WTC11 (cell line): ENCODE measurements around the gene ZNF185.

Source experiments
- ATF1 ChIP-seq: sonication (generic); formaldehyde crosslinking; IDR thresholded peaks from 2 replicates; pipeline ENCODE4 v1.8.1; 2023; ENCODE audit warnings: mild to moderate bottlenecking, moderate library complexity, missing genetic modification reagents
- CREB1 ChIP-seq: sonication (generic); formaldehyde crosslinking; IDR thresholded peaks from 2 replicates; pipeline ENCODE4 v1.8.0; 2023; ENCODE audit warnings: mild to moderate bottlenecking, missing genetic modification reagents
- ELF4 ChIP-seq: sonication (generic); formaldehyde crosslinking; IDR thresholded peaks from 2 replicates; pipeline ENCODE4 v1.8.1; 2022; ENCODE audit warnings: low read depth, mild to moderate bottlenecking, moderate library complexity, missing genetic modification reagents
- MAX ChIP-seq: sonication (generic); formaldehyde crosslinking; IDR thresholded peaks from 2 replicates; pipeline ENCODE4 v1.8.0; 2022; ENCODE audit warnings: mild to moderate bottlenecking, missing genetic modification reagents
- MXD4 ChIP-seq: fragments of 250-450 bp; sonication (Bioruptor Pico); IDR thresholded peaks from 2 replicates; pipeline ENCODE4 v1.8.0; 2021; ENCODE audit warnings: mild to moderate bottlenecking, moderate library complexity, borderline replicate concordance
- MYBL2 ChIP-seq: sonication (generic); formaldehyde crosslinking; IDR thresholded peaks from 2 replicates; pipeline ENCODE4 v1.8.1; 2023; ENCODE audit warnings: mild to moderate bottlenecking, moderate library complexity, missing genetic modification reagents
- PREB ChIP-seq: sonication (generic); formaldehyde crosslinking; IDR thresholded peaks from 2 replicates; pipeline ENCODE4 v1.8.1; 2022; ENCODE audit warnings: mild to moderate bottlenecking, missing genetic modification reagents, moderate library complexity, borderline replicate concordance
- SMAD3 ChIP-seq: sonication (generic); formaldehyde crosslinking; IDR thresholded peaks from 2 replicates; pipeline ENCODE4 v1.8.0; 2022; ENCODE audit warnings: missing genetic modification reagents, mild to moderate bottlenecking, borderline replicate concordance
- TEAD4 ChIP-seq: sonication (generic); formaldehyde crosslinking; IDR thresholded peaks from 2 replicates; pipeline ENCODE4 v1.8.0; 2022; ENCODE audit warnings: mild to moderate bottlenecking, missing genetic modification reagents
- ZNF423 ChIP-seq: fragments of 250-450 bp; sonication (Bioruptor Pico); IDR thresholded peaks from 2 replicates; pipeline ENCODE4 v2.1.2; 2022; ENCODE audit warnings: mild to moderate bottlenecking, moderate library complexity
- TF ChIP-seq, protein P1 (sequence below): fragments of 200-600 bp; IDR thresholded peaks from 2 replicates; pipeline ENCODE4 v1.8.0; 2022; ENCODE audit warnings: antibody characterized with exemption
- TF ChIP-seq, protein P2 (sequence below): sonication (generic); formaldehyde crosslinking; IDR thresholded peaks from 2 replicates; pipeline ENCODE4 v1.8.1; 2023; ENCODE audit warnings: mild to moderate bottlenecking, moderate library complexity, missing genetic modification reagents

DNA sequence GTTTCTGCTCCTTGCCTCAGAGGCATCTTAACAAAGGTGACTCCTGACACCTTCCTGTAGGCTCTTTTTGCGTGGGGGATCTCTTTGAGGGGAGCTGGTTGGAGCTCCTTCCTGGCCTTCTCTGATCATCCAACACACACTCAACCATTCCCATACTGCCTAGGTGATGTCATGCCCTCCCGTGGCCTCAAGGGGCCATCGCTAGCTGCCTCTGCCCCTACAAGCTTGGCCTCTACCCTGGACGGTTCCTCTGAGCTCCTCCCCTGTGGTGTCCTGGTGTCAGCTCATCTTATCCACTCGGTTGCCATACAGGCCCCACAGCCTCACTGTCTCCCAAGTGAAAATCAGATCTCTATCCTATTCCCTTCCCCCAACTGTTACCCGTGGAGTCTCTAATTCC, 13.7 kb upstream of the ZNF185 start:
- TF ChIP-seq, protein P1, sequence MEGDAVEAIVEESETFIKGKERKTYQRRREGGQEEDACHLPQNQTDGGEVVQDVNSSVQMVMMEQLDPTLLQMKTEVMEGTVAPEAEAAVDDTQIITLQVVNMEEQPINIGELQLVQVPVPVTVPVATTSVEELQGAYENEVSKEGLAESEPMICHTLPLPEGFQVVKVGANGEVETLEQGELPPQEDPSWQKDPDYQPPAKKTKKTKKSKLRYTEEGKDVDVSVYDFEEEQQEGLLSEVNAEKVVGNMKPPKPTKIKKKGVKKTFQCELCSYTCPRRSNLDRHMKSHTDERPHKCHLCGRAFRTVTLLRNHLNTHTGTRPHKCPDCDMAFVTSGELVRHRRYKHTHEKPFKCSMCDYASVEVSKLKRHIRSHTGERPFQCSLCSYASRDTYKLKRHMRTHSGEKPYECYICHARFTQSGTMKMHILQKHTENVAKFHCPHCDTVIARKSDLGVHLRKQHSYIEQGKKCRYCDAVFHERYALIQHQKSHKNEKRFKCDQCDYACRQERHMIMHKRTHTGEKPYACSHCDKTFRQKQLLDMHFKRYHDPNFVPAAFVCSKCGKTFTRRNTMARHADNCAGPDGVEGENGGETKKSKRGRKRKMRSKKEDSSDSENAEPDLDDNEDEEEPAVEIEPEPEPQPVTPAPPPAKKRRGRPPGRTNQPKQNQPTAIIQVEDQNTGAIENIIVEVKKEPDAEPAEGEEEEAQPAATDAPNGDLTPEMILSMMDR = no peak
- TF ChIP-seq SMAD3 (CRISPR knock-in tag) (no peak), CREB1 (no peak), ZNF423 (CRISPR knock-in tag) (no peak), MAX (no peak), MYBL2 (CRISPR knock-in tag) (no peak), PREB (no peak), ATF1 (CRISPR knock-in tag) (no peak), TEAD4 (CRISPR knock-in tag) (no peak), MXD4 (CRISPR knock-in tag) (no peak), ELF4 (no peak)
- TF ChIP-seq, protein P2, sequence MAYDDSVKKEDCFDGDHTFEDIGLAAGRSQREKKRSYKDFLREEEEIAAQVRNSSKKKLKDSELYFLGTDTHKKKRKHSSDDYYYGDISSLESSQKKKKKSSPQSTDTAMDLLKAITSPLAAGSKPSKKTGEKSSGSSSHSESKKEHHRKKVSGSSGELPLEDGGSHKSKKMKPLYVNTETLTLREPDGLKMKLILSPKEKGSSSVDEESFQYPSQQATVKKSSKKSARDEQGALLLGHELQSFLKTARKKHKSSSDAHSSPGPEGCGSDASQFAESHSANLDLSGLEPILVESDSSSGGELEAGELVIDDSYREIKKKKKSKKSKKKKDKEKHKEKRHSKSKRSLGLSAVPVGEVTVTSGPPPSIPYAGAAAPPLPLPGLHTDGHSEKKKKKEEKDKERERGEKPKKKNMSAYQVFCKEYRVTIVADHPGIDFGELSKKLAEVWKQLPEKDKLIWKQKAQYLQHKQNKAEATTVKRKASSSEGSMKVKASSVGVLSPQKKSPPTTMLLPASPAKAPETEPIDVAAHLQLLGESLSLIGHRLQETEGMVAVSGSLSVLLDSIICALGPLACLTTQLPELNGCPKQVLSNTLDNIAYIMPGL (CRISPR knock-in tag) = no peak
